ENCODE results near the gene RPS6KL1.

RPS6KL1 gene

GRCh38 chr14:74922752-74923401, at the start of gene RPS6KL1:
RPS6KL1 (minus strand) TSS chr14:74923260; CDS start chr14:74921541, 1,719 bp downstream.
- DNase-seq: peak; percentile 66

GRCh38 chr14:74968811-74969210, 45.8 kb upstream of the RPS6KL1 start:
- DNase-seq: no peak

- DNase-seq: no peak
These were observed 42.6 kb upstream of the RPS6KL1 start for GRCh38 chr14:74965486-74966153.

GRCh38 chr14:74964787-74965485, 41.9 kb upstream of the RPS6KL1 start:
- DNase-seq: no peak

- no peak for DNase-seq
These were observed 40.7 kb upstream of the RPS6KL1 start for GRCh38 chr14:74963705-74964271.

- no peak for DNase-seq
These were observed 40.2 kb upstream of the RPS6KL1 start for GRCh38 chr14:74963178-74963704.

GRCh38 chr14:74962493-74962892, 39.4 kb upstream of the RPS6KL1 start:
- DNase-seq: peak; percentile 32

GRCh38 chr14:74962046-74962445, 39.0 kb upstream of the RPS6KL1 start:
- DNase-seq: no peak

- no peak for DNase-seq
These were observed 38.3 kb upstream of the RPS6KL1 start for GRCh38 chr14:74961238-74961911.

GRCh38 chr14:74960736-74961135, 37.7 kb upstream of the RPS6KL1 start:
- DNase-seq: no peak

GRCh38 chr14:74959596-74960180, 36.6 kb upstream of the RPS6KL1 start:
- no peak for DNase-seq

GRCh38 chr14:74956280-74957072, 33.4 kb upstream of the RPS6KL1 start:
- no peak for DNase-seq

GRCh38 chr14:74956027-74956279, 32.9 kb upstream of the RPS6KL1 start:
- DNase-seq: no peak

- no peak for DNase-seq
These were observed 32.4 kb upstream of the RPS6KL1 start, which contains the start of gene PGF for GRCh38 chr14:74955229-74956026. PGF (minus strand) TSS chr14:74955597; CDS start chr14:74955242, 355 bp downstream.

- DNase-seq: no peak
These were observed 31.8 kb upstream of the RPS6KL1 start for GRCh38 chr14:74954947-74955228.

GRCh38 chr14:74954232-74954946, 31.3 kb upstream of the RPS6KL1 start:
- DNase-seq: no peak

- no peak for DNase-seq
These were observed 30.6 kb upstream of the RPS6KL1 start for GRCh38 chr14:74953686-74954085.

- DNase-seq: peak; percentile 36
These were observed 29.8 kb upstream of the RPS6KL1 start for GRCh38 chr14:74952697-74953484.

GRCh38 chr14:74952180-74952665, 29.2 kb upstream of the RPS6KL1 start:
- DNase-seq: no peak
